GM19025 (cell line): Measurements from ENCODE around the gene SLC25A51.

Experiments used
- ATAC-seq: cut with Tn5 transposase; IDR thresholded peaks from one replicate; pipeline ENCODE4 v1.9.1; 2021; ENCODE audit warnings: mild to moderate bottlenecking, low read depth, moderate library complexity; ENCODE audit not compliant: unreplicated experiment

SLC25A51 gene

GRCh38 chr9:37903647-37904444, at the start of gene SLC25A51:
TSS of gene SLC25A51 (minus strand) at chr9:37904127. CDS start at chr9:37888550, 15,577 bp downstream.
- peak; percentile 86 for ATAC-seq

DNA sequence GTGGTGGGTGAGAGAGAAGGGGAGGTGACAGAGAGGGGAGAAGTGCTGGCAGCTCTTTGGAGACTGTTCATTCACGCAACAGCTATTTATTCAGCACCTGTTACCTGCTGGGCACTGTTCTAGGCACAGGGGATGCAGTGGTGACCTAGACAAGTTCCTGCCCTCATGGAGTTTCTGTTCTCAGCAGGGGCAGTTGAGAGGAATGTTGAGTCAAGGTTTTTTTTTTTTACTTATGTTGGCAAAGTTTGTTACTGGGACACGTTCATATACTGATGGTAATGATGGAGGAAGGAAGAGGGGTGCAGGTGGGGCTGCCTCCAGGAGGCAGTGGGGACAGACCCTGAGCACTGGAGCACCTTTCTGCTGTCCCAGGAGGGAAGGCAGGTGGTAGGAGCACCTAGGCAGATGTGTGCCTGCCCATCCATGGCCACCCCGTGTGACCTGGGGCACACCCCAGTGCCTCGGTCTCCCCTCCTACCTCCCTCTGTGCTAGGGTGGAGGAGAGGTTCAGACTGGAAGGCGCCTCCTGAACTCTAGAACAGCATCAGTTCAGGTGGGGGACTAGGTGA, 49.4 kb upstream of the SLC25A51 start:
- no peak for ATAC-seq

- no peak for ATAC-seq
Measured at GRCh38 chr9:37952731-37953130, 48.8 kb upstream of the SLC25A51 start.

GRCh38 chr9:37951671-37952449, 47.9 kb upstream of the SLC25A51 start:
- no peak for ATAC-seq

GRCh38 chr9:37950561-37950960, 46.6 kb upstream of the SLC25A51 start:
- ATAC-seq = no peak

GRCh38 chr9:37949576-37949975, 45.6 kb upstream of the SLC25A51 start:
- no peak for ATAC-seq

- ATAC-seq = no peak
Measured at GRCh38 chr9:37948417-37948980, 44.6 kb upstream of the SLC25A51 start.

DNA sequence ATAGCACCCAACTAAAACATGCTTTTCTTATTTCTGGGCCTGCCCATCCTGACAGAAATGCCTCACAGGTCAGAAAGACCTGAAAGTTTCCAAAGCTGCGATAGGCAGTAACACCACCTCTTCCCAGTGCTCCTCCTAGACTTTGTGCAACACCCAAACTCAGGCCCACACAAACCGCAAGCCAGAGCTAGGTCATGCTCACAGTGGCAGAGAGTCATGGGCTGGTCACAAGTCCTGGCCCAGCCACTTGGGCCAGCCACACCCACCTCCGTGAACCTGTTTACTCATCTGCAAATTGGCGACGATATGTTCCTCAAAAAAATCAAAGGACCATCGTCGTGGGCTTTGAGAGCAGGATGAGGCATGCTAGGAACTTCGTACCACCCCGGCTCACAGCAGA, 44.0 kb upstream of the SLC25A51 start:
- no peak for ATAC-seq

GRCh38 chr9:37947471-37947870, 43.5 kb upstream of the SLC25A51 start:
- ATAC-seq = no peak

- no peak for ATAC-seq
Measured at GRCh38 chr9:37946971-37947370, 43.0 kb upstream of the SLC25A51 start.

DNA sequence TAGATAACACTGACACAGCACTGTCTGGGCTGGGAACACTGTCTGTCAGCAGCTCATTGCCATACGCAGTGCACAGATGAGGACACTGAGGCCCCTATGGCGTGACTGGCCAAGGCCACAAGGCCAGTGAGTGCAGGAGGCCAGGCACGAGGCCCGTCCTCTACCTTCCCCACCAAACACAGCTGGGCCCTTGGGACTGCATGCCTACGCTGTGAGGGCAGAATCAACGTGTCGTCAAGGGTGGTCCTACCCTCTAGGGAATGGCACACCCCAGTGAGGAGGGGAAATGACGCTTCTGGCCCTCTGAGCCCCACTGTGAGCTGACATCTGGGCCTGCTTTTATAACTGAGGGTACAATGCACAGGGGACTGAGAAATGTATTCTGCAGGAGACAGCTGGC, 42.1 kb upstream of the SLC25A51 start:
- ATAC-seq = no peak

GRCh38 chr9:37944671-37945481, 40.9 kb upstream of the SLC25A51 start:
- ATAC-seq = no peak

DNA sequence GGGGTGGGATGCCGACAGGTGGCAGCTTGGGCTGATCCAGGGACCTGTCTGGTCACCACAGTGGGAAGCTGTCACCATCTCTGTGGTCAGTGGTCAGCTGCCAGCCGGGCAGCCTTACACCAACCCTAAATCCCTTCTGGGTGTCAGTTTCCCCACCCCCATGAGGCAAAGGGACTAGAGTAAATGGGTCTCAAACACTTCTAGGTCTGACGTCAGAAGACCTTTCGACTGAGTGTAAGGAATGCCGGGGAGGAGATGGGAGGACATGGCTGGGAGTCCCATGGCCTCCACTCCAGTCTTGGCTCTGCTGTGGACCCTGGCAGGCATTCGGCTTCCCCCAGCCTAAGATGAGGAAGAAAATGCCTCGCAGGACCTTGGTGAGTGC, 40.3 kb upstream of the SLC25A51 start:
- no peak for ATAC-seq

DNA sequence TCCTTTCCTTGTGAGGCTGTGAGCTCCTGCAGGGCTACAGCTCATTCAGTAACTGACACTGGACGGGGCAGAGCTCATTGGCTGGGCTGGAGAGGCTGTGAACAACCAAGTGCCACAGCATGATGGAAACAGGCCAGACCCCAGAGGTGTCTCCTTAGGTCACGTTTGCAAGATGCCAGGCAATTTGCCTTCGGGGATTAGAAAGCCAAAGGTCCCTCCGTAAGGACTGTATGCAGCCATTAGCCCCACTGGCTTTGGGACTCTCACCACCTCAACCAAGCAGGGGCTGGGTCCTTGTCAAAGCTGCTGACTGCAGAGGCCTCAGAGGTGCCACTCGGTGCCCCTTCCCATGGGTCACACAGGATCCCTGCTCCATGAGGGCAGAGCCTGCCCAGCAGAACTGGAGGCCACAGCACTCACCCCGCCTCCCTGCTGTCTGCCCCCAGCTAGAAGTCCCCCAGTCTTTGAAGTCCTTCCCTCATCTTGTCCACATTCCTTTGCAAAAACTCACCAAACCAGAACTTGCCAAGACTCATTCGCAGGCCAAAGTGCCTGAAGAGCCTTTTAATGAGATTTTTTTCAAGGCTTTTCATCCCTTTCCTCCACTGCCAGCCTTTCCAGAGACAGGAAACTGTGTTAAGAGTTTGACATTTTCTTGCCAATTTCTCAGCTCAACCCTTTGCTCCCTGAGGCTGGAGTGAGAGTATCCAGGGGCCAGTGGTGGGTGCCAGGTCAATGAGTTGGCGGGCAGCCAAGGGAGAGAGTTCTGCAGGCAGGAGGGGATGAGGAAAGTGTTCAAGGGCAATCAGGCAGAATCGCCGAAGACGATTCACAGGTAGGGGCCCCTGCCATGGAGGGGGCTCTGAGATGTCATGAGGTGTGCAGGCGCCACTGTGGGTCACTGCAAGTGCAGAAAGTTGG, 39.7 kb upstream of the SLC25A51 start:
- ATAC-seq = no peak

GRCh38 chr9:37942621-37943344, 38.9 kb upstream of the SLC25A51 start:
- ATAC-seq = no peak

GRCh38 chr9:37941253-37941652, 37.3 kb upstream of the SLC25A51 start:
- ATAC-seq = no peak

GRCh38 chr9:37939575-37940095, 35.7 kb upstream of the SLC25A51 start:
- ATAC-seq = no peak

DNA sequence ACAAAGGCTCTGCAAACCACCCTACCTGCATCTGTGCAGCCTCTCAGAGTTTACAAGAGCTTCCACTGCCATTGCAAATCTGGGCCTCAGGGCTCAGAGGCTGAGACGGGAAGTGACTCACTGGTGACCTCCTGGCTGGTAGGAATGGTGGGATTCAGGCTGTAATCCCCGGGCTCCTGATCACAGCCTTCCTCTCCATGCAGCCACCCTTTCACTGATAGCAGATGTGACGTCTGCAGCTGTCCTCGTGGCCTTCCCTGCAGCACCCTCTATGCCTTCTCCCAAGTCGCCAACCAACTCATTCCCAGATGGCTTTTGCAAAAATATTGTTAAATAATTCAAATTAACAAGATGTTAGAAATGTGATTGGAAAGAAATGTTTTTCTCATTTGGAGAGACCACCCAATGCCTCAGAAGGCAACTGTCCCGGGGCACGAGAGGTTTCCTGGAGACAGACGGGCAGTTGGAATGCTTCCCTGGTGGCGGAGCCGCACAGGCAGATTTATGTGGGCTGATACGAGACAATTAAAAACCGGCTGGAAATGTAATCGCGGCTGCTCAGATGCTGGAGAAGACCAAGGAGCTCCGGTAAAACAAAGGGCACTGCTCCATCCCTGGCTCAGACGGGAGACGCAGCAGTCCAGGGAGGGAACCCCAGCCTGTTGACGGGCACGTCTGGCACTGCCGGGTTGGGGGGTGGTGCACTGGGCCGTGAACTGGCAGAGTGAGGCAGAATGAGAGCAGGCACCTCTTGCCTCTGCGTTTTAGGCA, 34.4 kb upstream of the SLC25A51 start:
- no peak for ATAC-seq
